Colonic mucosa (tissue), 4 donors: ENCODE measurements around the gene P2RY2. TPM values are rescaled to one million over a fixed set of nuclear protein-coding genes. Genes with fewer than 3 reads are reported as not detected.
"Not testable (repeated sequence)": the region's sequence is repeated elsewhere in the genome, so short reads cannot be mapped to it uniquely, and the experiment has no call there.

ENCODE experiments used
- DNase-seq: peaks from one replicate; pipeline ENCODE4 v3.0.0-alpha.2; 2020
- H3K27ac ChIP-seq: fragments of 200-600 bp; one replicate; pipeline ENCODE4 v1.8.0; 2021
- H3K27me3 ChIP-seq: fragments of 200-600 bp; one replicate; pipeline ENCODE4 v1.8.0; 2021
- H3K36me3 ChIP-seq: fragments of 200-600 bp; one replicate; pipeline ENCODE4 v1.8.0; 2021
- H3K4me1 ChIP-seq: fragments of 200-600 bp; one replicate; pipeline ENCODE4 v1.8.0; 2021; ENCODE audit warnings: mild to moderate bottlenecking
- H3K4me3 ChIP-seq: fragments of 200-600 bp; one replicate; pipeline ENCODE4 v1.8.0; 2021
- H3K9ac ChIP-seq, 2 donors: one replicate each; pipeline ENCODE4 v1.7.0; 2013; ENCODE audit warnings: control low read depth in 2 of 2, low read depth in 2 of 2, low read length in 2 of 2
- H3K9me3 ChIP-seq: fragments of 200-600 bp; one replicate; pipeline ENCODE4 v1.8.0; 2021
- CTCF ChIP-seq: fragments of 200-600 bp; IDR thresholded peaks from one replicate; pipeline ENCODE4 v1.8.0; 2022; ENCODE audit warnings: antibody characterized with exemption, mild to moderate bottlenecking
- intact Hi-C: fragments of 100-400 bp; cut with DNase I; formaldehyde crosslinking; loops from one replicate; pipeline ENCODE4 v1.14.1; 2022
- total RNA-seq, 2 donors: library from RNA; stranded (reverse); fragmentation: NEBNext Ultra II Directional in 1 of 2; extraction: Animal tissue kit (Norgen Biotek cat#: 25700) in 1 of 2; gene quantifications; one replicate each; pipeline ENCODE4 v1.2.1, GENCODE V29; 2021
- donor health status: healthy.
- donor health status: DM: no; HTN: no; CAD: no.
- donor health status: DM: no; HTN: no; CAD: no.

The P2RY2 gene
- total RNA-seq, 2 donors from 2014 or later, result 17.6 to 27.4 TPM

- Histone ChIP-seq H3K4me1 (peaks cover 20% of the 10 kb centered on the region), H3K9me3 (no peaks in the 10 kb centered on the region), H3K4me3 (no peak overlapping the region), H3K27me3 (no peaks in the 10 kb centered on the region), H3K27ac (peak overlapping the region; percentile 42), H3K9ac (no peak overlapping the region), H3K36me3 (no peaks in the 10 kb centered on the region)
- intact Hi-C loops, result no loop called here
- DNase-seq, result peak; percentile 84
- TF ChIP-seq CTCF, result no peak
These were observed 20.7 kb upstream of the P2RY2 start for GRCh38 chr11:73197348-73197747.

- peak overlapping the region; percentile 42 for H3K27ac ChIP-seq
- not testable (repeated sequence) for DNase-seq
These were observed 20.3 kb upstream of the P2RY2 start for GRCh38 chr11:73197787-73198186.

GRCh38 chr11:73198677-73199076 is 19.4 kb upstream of the P2RY2 start:
- intact Hi-C loops, result no loop called here
- no peaks in the 10 kb centered on the region for H3K36me3 ChIP-seq
- H3K9ac ChIP-seq, result no peak overlapping the region
- H3K4me1 ChIP-seq, result peaks cover 19% of the 10 kb centered on the region
- no peaks in the 10 kb centered on the region for H3K27me3 ChIP-seq
- H3K4me3 ChIP-seq, result no peak overlapping the region
- DNase-seq, result no peak
- TF ChIP-seq CTCF, result no peak
- H3K9me3 ChIP-seq, result no peaks in the 10 kb centered on the region
- no peak overlapping the region for H3K27ac ChIP-seq

More at GRCh38 chr11:73197787-73198186, 20.3 kb upstream of the P2RY2 start:
- H3K36me3 ChIP-seq, H3K27me3 ChIP-seq, H3K9me3 ChIP-seq, H3K9ac ChIP-seq, H3K4me3 ChIP-seq, intact Hi-C loops: not testable (repeated sequence)
- H3K4me1 ChIP-seq, result peaks cover 20% of the 10 kb centered on the region

GRCh38 chr11:73199446-73199845 is 18.6 kb upstream of the P2RY2 start:
- H3K4me3 ChIP-seq, result no peak overlapping the region
- no peak for TF ChIP-seq CTCF
- intact Hi-C loops, result no loop called here
- DNase-seq, result no peak
- peaks cover 12% of the 10 kb centered on the region for H3K4me1 ChIP-seq
- H3K9ac ChIP-seq, result no peak overlapping the region
- H3K9me3 ChIP-seq, result no peaks in the 10 kb centered on the region
- no peak overlapping the region for H3K27ac ChIP-seq
- no peaks in the 10 kb centered on the region for H3K27me3 ChIP-seq
- no peaks in the 10 kb centered on the region for H3K36me3 ChIP-seq

GRCh38 chr11:73200256-73200655 is 17.8 kb upstream of the P2RY2 start:
- H3K27me3 ChIP-seq, result no peaks in the 10 kb centered on the region
- no peak overlapping the region for H3K9ac ChIP-seq
- no peak overlapping the region for H3K27ac ChIP-seq
- no peak overlapping the region for H3K4me3 ChIP-seq
- no peaks in the 10 kb centered on the region for H3K9me3 ChIP-seq
- peaks cover 8% of the 10 kb centered on the region for H3K4me1 ChIP-seq
- H3K36me3 ChIP-seq, result no peaks in the 10 kb centered on the region
- intact Hi-C loops, result no loop called here
- TF ChIP-seq CTCF, result no peak
- DNase-seq, result no peak

- Histone ChIP-seq H3K27ac (no peak overlapping the region), H3K9me3 (no peaks in the 10 kb centered on the region), H3K9ac (no peak overlapping the region), H3K36me3 (no peaks in the 10 kb centered on the region), H3K4me1 (peaks cover 4% of the 10 kb centered on the region), H3K27me3 (no peaks in the 10 kb centered on the region), H3K4me3 (no peak overlapping the region)
- intact Hi-C loops, result no loop called here
- DNase-seq, result no peak
- TF ChIP-seq CTCF, result no peak
These were observed 16.8 kb upstream of the P2RY2 start for GRCh38 chr11:73201249-73201648.
